NCI-H2171 (cell line): Measurements from ENCODE around the gene OTUB1.

Experiments used
- DNase-seq: peaks from one replicate; lab custom pipeline; 2025; lab: John Stamatoyannopoulos, UW

Gene OTUB1

DNA sequence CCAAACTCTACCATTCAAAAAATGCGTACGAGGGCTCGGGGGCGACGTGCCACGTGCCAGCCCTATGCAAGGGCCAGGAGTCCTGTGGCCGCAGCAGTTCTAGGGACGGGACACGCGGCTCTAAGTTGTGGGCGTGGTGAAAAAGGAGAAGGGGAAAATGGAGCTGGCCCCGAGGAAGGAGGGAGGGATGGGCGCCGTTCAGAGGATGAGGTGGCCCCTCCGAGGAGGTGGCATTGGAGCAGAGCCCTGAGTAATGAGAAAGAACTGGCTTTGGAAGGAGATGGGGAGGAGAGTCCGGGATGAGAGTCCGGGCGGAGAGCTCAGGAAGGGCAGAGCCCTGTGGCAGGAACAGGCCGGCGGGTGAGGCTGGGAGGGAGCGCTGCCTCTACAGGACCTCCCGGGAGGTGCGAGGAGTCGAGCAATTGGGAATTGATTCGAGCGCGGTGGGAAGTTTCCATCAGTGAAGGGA, 21.0 kb downstream of the OTUB1 start:
- no peak for DNase-seq

DNA sequence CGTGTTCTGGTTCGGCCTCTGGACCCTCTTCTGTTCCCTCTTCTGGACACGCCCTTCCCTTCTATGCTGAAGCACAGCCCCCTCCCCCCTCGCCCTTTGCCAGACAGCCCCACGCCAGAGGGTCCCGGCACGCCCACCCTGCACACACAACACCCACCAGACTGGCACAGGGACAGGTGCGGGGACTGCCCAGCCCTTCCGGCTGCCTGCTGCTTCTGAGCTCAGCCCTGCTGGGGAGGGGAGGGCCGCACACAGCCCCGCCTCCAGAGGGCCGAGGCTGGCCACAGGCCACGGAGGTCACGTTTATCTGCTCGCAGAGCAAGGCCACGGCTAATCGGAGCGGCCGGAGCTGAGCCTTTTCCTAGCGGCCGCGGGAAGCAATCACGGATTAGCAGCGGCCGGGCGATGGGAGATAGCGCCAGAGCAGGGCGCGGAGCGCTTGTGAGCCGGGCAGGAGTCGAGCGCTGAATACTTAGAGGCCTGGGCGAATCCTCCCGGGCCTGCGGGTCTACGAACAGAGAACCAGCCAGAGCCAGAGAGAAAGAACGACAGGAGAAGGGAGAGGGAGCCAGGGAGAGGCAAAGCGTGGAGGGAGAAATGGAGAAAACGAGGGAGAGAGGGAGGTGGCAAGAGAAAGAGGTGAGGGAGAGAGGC, 21.5 kb downstream of the OTUB1 start:
- no peak for DNase-seq

DNA sequence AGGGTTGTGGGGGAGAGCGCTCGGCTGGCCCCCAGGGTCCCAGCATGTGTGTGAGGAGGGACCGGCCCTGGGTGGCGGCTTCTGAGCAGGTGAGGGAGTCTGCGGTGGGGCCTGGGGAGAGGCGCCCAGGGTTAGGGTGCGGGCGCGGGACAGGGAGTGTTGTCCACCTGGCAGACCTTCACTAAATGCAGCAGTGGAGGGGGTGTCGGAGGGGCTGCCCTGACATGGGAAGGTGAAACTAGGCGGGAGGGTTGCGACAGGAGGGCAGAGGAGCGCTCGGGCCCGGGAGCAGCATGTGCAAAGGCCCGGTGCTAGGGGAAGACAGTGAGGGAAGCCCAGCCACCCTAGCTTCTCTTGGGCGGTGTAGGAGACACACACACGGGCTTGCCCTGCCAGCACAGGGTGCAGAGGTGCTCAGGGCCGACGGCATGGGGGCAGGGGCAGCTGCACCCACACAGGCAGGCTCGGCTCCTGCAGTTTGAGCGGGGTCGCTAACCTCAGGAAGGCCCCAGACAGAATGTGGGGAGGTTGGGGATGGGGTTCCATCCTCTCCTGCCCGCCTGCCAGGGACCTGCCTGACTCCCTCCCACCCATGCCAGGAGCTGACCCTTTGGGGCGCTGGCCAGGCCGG, 22.2 kb downstream of the OTUB1 start:
- DNase-seq: no peak

DNA sequence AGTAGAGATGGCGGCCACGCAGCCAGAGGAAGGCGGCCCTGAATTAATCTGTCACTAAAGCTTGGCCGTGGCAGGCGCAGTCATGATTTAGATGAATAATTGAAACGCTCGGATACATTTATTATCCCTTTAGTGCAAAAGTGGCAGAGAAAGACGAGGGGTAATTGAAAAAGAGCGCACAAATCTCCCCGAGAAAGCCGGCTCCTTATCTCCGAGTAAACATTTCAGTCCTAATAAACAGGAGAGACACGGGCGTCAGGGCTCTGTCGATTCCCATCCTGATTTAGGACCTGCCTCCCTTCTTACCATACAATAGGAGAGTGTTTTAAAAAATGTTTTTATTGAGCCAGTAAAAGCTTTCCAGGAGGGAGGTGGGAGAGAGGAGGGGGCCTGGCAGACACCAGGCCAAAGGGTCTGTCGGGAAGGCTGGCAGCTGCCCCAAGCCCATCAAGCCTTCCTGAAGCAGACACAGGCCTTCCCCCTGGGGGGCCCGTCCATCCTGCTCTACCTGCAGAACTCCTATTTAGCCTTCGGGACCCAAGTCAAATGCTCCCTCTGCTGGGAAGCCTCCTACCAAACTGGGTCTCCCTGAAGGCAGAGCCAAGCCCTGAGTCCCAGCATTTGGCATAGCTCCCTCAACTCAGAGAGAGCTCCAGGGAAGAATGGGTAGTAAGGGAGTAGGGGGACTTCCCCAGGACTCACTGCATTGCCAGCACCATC, 22.8 kb downstream of the OTUB1 start:
- no peak for DNase-seq

DNA sequence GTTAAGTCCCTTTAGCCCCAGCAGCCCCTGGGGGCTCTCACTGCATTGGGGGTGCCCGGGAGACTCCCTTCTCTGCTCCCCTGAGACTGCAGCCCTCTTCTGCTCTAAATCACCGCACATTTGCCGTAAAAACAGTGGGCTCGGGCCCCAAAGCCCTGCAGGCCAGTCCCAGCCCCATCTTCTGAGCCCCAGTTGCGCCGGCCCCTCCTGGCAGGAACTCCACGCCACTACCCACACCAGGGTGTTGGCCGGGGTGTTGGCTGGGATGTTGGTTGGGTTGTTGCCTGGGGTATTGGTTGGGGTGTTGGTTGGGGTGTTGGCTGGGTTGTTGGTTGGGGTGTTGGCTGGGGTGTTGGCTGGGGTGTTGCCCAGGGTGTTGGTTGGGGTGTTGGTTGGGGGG, 23.5 kb downstream of the OTUB1 start:
- DNase-seq: no peak

DNA sequence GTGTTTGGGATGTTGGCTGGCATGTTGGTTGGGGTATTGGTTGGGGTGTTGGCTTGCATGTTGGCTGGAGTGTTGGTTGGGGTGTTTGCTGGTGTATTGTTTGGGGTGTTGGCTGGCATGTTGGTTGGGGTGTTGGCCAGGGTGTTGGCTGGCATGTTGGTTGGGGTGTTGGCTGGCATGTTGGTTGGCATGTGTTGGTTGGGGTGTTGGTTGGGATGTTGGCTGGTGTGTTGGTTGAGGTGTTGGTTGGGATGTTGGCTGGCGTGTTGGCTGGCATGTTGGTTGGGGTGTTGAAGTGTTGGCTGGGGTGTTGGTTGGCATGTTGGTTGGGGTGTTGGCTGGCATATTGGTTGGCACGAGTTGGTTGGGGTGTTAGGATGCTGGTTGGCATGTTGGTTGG, 24.5 kb downstream of the OTUB1 start:
- no peak for DNase-seq

DNA sequence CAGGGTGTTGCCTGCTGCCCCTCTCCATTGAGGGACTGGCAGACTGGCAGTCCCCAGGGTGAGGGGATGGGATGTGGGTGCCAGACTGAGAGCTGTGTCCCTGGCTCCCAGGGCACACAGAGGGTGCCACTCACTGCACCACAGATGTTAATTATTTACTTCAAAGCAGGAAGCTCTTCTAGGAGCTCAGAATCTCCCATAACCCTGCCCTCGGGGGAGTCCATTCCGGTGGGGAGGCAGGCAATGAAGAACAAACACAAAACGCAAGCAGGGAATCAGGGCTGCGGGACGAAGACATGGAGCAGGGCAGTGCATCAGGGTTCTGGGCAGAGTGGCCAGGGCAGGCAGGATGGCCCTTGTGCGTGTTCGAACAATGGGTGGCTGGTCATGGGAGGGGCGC, 25.1 kb downstream of the OTUB1 start:
- no peak for DNase-seq

DNA sequence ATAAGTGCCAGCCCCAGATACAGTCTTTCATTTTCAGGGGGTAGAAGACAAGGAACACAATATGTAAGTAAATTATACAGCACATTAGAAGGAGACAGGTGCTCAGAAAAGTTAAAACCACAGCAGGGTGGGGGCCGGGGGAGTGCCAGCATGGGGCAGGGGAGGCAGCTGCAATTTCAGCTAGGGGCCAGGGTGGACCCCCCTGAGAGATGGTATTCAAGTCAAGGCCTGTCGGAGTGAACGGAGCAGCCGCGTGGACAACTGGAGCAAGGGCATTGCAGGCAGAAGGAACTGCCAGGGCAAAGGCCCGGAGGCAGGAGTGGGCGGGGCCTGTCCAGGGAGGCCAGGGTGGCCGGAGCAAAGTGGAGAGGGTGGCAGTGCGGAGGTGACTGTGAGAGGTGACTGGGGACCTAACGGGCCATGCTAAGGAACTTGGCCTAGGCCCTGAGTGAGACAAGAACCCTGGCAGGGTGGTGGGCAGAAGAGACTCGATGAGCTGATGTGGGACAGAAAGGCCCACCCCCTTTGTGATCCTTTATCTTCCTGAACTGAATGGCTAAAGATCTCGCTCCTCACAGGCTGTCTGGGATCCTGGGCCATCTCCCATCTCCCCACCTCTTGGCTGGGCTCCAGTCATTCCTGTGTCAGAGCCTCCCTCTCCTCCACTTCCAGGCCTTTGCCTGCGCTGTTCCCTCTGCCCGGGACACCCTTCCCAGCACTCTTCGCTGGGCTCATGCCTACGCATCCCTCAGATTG, 27.1 kb downstream of the OTUB1 start:
- DNase-seq: no peak

DNA sequence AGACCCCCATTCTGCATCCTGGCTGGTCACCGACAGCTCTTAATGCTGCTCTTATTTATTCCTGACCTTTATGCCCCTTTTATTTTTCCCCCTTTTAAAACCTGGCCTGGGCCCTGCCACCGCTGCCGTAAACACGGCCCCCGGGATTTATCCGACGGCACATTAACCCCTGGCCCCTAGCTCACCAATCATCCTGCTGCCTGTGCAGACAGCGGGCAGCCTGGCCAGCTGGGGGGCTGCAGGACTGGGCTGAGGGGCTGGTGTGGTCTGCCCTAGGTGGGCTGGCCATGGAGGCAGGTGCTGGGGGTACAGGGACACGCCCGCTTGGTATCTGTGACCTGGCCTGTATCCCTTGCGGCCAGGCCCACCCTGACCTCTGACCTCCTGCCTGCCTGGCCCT, 28.1 kb downstream of the OTUB1 start:
- DNase-seq: no peak

DNA sequence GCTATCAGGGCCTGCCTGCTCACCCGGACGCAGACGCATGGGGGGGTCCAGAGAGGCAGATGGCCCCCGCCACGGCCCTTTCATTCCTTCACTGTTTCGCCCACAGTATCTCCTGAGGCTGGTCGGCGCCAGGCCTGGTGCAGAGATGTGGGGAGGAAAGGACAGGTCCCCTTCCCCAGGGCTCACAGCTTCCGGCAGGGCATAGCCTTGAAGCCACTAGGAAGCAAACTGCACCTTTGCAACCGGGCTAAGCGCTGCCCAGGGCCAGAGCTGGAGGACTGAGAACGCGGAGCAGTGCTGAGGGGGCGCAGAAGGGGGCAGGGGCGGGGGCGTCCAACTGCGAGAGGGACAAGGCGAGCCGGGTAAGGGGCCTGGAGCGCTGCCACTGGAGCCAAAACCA, 29.3 kb downstream of the OTUB1 start:
- DNase-seq: no peak

DNA sequence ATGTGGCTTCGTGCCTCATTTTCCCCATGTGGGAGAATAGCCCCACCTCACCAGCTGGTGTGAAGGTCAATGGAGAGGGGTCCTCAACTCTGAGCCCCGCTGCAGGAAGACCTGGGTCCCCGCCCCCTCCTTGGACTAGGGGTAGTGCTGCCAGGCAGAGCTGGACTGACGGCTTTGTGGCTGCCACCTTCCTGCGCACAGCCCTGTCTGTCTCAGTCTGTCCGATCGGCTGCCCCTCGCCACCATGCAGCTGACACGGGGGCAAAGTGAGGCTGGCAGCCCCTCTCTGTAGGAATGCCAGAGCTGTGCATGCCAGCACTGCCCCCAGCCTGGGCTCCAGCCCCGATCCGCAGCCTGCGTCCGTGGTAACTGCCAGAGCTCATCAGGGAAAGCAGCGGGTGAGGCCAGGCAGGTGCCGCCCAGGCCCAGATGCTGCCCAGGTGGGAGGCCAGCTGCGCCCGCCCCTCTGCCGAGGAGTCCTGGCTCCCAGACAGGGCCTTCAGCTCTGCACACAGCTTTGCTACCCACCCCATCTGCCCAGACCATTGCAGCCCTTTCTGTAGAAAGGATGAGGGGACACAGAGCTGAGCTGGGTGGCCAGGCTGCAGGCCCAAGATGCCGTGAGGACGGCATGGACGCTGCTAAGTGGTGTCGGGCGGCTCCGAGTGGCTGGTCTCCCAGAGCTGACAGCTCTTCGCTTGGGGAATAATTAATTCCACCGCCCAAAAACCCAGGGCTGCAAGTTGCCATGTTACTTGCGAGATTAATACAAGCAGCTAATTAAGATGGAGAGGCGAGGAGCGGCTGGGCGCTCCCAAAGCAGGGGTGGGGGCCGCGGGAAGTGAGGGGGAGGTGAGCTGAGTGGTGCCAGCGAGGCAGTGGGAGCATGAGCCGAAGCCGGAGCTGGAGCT, 30.0 kb downstream of the OTUB1 start:
- peak; percentile 55 for DNase-seq

DNA sequence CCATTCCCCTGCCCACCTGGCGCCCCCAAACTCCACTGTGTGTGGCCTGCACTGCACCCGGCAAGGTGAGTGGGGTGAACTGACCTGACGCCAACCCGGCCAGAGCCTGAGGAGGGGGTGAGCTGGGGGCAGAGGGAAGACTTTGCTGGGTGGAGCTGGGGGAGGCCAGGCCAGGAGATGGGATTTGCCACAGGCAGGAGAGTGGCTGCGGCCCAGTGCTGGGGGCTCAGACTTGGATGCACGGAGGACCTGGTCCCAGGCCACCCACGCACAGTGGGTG, 31.6 kb downstream of the OTUB1 start:
- DNase-seq: no peak

DNA sequence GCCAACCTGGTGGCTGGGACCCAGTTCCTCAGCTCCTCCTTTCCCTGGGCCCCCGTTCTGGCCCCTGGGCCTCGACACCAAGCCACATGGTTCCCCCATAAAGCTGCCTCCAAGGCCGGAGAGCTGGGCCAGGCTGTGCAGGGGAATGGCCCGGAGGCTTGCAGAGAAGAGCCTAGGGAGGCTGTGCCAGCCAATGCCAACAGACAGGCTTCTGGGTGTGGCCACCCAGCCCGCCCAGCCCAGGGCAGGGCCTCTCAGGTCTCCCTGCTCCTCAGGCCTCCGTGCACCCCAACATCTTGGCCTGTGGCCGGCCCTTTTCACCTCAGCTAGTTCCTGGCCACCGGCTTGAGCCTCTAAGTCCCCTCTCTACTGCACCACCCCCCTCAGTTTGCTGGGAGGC, 32.1 kb downstream of the OTUB1 start:
- no peak for DNase-seq

DNA sequence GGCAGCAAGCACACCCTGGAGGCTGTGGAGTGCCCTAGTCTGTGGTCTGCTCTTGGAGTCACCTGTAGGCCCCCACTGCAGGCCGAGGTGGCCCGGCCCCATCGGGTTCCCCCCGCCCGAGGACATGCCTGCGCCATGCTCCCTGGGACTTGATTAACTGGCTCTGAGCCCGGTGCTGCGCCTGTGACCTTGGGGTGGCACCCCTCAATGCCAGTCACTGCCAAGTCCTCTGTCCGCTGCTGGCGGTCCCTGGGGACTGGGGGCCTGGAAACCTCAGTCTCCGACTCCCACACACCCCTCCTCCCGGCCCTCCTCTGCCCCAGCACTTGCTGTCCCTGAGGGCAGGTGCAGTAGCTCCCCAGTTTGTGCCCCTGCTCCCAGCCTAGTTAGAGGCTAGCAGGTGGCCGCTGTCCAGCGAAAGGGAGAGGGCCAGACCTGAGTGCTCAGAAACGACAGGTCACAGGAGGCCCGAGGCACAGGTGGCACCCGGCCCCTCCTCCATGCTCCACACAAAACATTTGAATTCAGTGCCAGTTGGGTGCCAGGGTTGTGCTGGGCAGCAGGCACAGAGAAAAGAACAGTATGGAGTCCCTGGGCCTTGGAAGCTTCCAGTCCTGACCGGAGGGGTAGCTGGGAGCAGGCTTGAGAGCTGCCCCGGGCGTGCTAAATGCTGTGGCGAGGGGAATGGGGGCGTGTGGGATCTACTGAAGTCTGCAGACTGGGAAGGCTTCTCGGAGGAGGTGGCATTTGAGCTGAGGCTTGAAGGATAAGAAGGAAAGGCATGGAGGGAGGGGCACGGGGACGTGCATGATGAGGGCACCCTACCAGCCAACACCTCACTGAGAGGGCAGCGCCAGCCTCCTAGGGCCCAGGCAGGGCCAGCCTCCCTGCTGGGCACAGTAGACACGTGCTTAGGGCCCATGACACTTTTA, 33.1 kb downstream of the OTUB1 start:
- DNase-seq: no peak

DNA sequence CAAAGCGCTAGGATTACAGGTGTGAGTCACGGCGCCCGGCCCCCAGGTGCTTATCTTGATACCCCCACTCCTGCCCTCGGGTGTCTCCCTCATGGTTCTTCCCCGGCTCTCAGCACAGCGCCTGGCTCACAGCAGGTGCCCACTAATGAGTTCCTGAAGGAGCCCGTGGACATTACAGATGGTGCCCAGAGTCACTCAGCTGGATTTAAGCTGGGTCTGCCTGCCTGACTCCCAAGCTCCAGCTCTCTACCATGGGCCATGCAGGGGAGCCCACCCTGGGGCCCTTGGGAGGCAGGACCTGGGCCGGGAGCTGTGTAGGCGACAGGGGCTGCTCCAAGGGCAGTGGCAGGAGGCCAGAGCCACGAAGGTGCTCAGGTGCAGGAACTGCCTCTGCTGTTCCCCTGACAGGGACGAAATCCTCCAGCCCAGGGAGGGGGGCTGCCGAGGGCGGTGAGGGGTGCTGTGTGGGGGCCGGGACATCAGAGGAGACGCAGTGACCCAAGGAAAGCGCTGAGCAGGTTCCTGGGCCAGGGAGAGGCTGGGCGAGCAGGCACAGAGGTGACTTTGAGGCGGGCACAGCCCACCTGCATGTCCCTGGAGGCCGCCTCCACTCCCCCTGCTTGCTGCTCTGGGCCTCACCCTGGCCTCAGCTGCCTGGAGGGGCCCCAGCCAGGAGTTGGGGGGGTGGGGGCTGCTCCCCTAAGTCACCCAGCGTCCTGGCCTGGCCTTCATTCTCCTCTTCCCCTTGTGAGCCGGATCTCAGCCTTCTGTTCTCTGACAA, 34.9 kb downstream of the OTUB1 start:
- peak; percentile 50 for DNase-seq

DNA sequence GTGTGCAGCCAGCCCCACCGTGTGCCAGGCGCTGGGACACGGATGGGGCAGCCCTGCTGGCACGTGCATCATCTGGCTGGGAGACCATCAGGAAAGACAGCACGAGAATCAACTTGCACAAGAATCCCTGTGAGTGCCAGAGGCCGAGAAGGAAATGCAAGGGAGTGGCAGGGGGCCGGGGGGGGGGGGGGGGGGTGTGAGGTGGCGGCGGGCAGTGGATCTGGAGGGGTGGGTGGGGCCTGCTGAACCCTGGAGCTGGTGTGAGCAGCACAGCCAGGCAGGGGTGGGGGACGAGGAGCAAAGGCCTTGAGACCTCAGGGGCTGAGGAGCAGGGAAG, 35.5 kb downstream of the OTUB1 start:
- DNase-seq: no peak

DNA sequence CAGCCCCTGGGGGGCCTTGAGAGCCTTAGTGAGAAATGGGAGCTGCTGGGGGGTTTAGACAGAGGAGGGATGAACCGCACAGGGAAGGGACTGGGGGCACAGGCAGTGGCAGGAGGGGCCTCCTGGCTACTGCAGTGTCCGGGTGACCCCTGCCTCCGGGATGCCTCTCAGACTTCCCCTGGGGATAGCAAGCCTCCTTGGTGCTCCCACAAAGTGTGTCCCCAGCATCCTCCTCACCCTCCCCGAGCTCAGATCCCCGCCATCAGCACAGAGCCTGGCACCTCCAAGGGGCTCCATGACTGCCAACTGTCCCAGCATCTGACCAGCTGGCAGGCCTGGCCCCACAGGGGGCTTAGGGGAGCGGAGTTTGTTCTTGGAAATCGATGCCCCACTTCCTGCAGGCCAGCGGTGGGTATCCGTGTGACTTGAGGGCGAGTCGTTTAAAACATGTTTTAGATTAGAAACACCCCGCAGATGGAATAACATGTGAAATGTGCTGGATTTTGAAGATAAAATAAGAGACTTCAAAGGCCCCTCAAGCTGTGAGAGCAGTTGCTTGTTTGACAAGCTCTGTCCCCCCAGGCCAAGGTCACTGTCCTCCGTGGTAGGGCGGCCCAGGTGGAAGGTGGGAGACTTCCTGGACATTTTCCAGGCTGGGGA, 36.0 kb downstream of the OTUB1 start:
- DNase-seq: no peak

DNA sequence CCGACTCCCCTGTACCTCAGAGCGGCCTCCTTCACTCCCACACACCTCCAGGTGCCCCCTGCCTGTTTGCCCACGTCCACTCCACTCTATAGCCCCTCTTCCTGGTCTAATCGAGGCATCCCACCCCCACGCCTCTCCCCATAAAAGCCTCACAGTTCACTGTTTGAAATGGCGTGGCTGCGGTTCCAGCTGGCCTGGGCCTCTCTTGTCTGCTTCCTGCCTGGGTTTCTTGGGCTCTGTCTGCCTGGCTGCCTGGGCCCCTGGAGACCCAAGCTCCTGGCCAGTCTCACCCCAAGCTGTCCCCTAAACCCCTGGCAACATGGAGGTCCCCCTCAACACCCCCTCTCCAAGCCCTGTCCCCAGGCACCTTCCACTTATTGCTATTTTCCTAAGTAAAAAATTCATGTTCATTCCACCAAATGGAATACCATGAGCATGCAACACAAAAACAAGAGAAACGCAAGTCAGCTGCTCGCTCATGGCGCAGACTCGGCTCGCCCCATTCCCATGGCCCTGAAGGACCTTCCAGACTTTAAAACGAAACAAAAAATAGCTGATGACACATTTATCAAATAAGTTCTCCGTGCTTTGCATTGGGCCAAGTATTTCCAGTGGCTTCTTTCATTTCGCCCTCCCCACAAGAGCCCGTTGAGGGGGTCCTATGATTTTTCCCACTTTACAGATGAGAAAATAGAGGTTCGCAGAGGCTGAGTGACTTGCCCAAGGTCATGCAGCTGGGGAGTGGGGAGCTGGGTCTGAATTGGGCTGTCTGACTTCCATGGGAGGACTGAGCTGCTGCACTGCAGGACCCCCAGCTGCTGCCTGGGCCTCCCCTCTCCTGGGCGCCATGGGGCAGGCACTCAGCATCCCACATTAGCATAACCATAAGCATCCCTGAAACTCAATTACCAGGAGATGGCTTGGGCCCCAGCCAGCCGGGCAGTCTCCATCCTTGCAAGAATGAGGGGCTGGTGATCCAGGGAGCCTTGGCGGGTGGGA, 37.8 kb downstream of the OTUB1 start:
- no peak for DNase-seq
